Measurements from ENCODE around the gene SOX8.
"Not testable (repeated sequence)": the region's sequence is repeated elsewhere in the genome, so short reads cannot be mapped to it uniquely, and the experiment has no call there.

Gene SOX8

GRCh38 chr16:1021553-1022160 lies 40.1 kb downstream of the SOX8 start:
- DNase-seq (ENCODE audit: extremely low spot score): no peak
- ChIA-PET CTCF (no interaction called here), POLR2A (no interaction called here)
- no peak for TF ChIP-seq CTCF (IDR thresholded peaks at IDR 0.05; ENCODE audit: control extremely low read depth, extremely low read depth, low read depth, missing control alignments)

- no peak for DNase-seq (ENCODE audit: extremely low spot score)
- ChIA-PET POLR2A (no interaction called here), CTCF (no interaction called here)
- no peak for TF ChIP-seq CTCF (IDR thresholded peaks at IDR 0.05; ENCODE audit: control extremely low read depth, extremely low read depth, low read depth, missing control alignments)
Measured at GRCh38 chr16:1022466-1022865, 40.9 kb downstream of the SOX8 start.

GRCh38 chr16:1024138-1024537 lies 42.6 kb downstream of the SOX8 start:
- no peak for TF ChIP-seq CTCF (IDR thresholded peaks at IDR 0.05; ENCODE audit: control extremely low read depth, extremely low read depth, low read depth, missing control alignments)
- ChIA-PET CTCF (no interaction called here), POLR2A (no interaction called here)
- DNase-seq (ENCODE audit: extremely low spot score): no peak

- POLR2A ChIA-PET; CTCF ChIA-PET; DNase-seq (ENCODE audit: extremely low spot score): not testable (repeated sequence)
Measured at GRCh38 chr16:1025183-1025809, 43.7 kb downstream of the SOX8 start.

GRCh38 chr16:1026057-1026783 lies 44.6 kb downstream of the SOX8 start:
- DNase-seq (ENCODE audit: extremely low spot score): no peak
- POLR2A ChIA-PET: no interaction called here
- no peak for TF ChIP-seq CTCF (IDR thresholded peaks at IDR 0.05; ENCODE audit: control extremely low read depth, extremely low read depth, low read depth, missing control alignments)
- CTCF ChIA-PET: no interaction called here

- DNase-seq (ENCODE audit: extremely low spot score): no peak
- CTCF ChIA-PET: no interaction called here
- no peak for TF ChIP-seq CTCF (IDR thresholded peaks at IDR 0.05; ENCODE audit: control extremely low read depth, extremely low read depth, low read depth, missing control alignments)
- POLR2A ChIA-PET: no interaction called here
Measured at GRCh38 chr16:1026784-1027500, 45.4 kb downstream of the SOX8 start.

GRCh38 chr16:1027501-1027815 lies 45.9 kb downstream of the SOX8 start:
- POLR2A ChIA-PET: no interaction called here
- CTCF ChIA-PET: no interaction called here
- TF ChIP-seq CTCF (IDR thresholded peaks at IDR 0.05; ENCODE audit: control extremely low read depth, extremely low read depth, low read depth, missing control alignments): no peak
- DNase-seq (ENCODE audit: extremely low spot score): no peak

Measured in GM10248 (cell line).